ENCODE results near the gene MDFIC2. TPM values are rescaled to one million over a fixed set of nuclear protein-coding genes. Genes with fewer than 3 reads are reported as not detected.
"Not testable (repeated sequence)": the region's sequence is repeated elsewhere in the genome, so short reads cannot be mapped to it uniquely, and the experiment has no call there.

MDFIC2 gene
- total RNA-seq, 4 donors from 2014 or later, result not detected

GRCh38 chr3:70308760-70309159, 3.7 kb downstream of the MDFIC2 start:
- Histone ChIP-seq H3K36me3 (no peaks in the 10 kb centered on the region), H3K9me3 (no peaks in the 10 kb centered on the region), H3K4me3 (replicated peaks in 1 of 3) (no peak overlapping the region), H3K27me3 (no peaks in the 10 kb centered on the region), H3K27ac (no peak overlapping the region), H3K4me1 (no peaks in the 10 kb centered on the region)
- intact Hi-C loops (cut with DNase I), result no loop called here
- WGBS, 2 donors, result 63 to 67% methylated on average over 3 of the region's 3 CpGs
- TF ChIP-seq CTCF (IDR thresholded peaks at IDR 0.05) (peak in 4 of 6 experiments; percentile 32 to 58 (median 42)), POLR2A (IDR thresholded peaks at IDR 0.05) (no peak)
- peak; percentile 39 to 49 for DNase-seq

GRCh38 chr3:70306736-70307135, 5.7 kb downstream of the MDFIC2 start:
- no peaks in the 10 kb centered on the region for H3K9me3 ChIP-seq
- H3K4me1 ChIP-seq, result no peaks in the 10 kb centered on the region
- H3K27me3 ChIP-seq, result no peaks in the 10 kb centered on the region
- H3K36me3 ChIP-seq, result no peaks in the 10 kb centered on the region
- no peak overlapping the region for H3K4me3 ChIP-seq (replicated peaks in 1 of 3)
- TF ChIP-seq CTCF (IDR thresholded peaks at IDR 0.05) (no peak), POLR2A (IDR thresholded peaks at IDR 0.05) (no peak)
- no peak overlapping the region for H3K27ac ChIP-seq
- no peak for DNase-seq
- intact Hi-C loops (cut with DNase I), result no loop called here

GRCh38 chr3:70298385-70298784, 14.1 kb downstream of the MDFIC2 start:
- no peak overlapping the region for H3K4me3 ChIP-seq (replicated peaks in 1 of 3)
- no peaks in the 10 kb centered on the region for H3K27me3 ChIP-seq
- no peaks in the 10 kb centered on the region for H3K9me3 ChIP-seq
- no peak overlapping the region for H3K27ac ChIP-seq
- intact Hi-C loops (cut with DNase I), result no loop called here
- H3K36me3 ChIP-seq, result no peaks in the 10 kb centered on the region
- WGBS, 2 donors, result 73 to 76% methylated on average over 3 of the region's 3 CpGs
- TF ChIP-seq POLR2A (IDR thresholded peaks at IDR 0.05), result no peak
- TF ChIP-seq CTCF (IDR thresholded peaks at IDR 0.05), result no peak
- DNase-seq, result no peak
- H3K4me1 ChIP-seq, result no peaks in the 10 kb centered on the region

- Histone ChIP-seq H3K4me3 (replicated peaks in 1 of 3) (no peak overlapping the region), H3K27me3 (no peaks in the 10 kb centered on the region), H3K9me3 (no peaks in the 10 kb centered on the region), H3K36me3 (no peaks in the 10 kb centered on the region), H3K4me1 (no peaks in the 10 kb centered on the region), H3K27ac (no peak overlapping the region)
- intact Hi-C loops (cut with DNase I), result no loop called here
- DNase-seq, result no peak
- no peak for TF ChIP-seq CTCF (IDR thresholded peaks at IDR 0.05)
- TF ChIP-seq POLR2A (IDR thresholded peaks at IDR 0.05), result no peak
- 97 to 98% methylated on average over 2 of the region's 2 CpGs for WGBS, 2 donors
Observed at GRCh38 chr3:70291097-70291482, 21.3 kb downstream of the MDFIC2 start.

- H3K27ac ChIP-seq; H3K4me1 ChIP-seq; intact Hi-C loops (cut with DNase I); H3K36me3 ChIP-seq; H3K27me3 ChIP-seq; H3K4me3 ChIP-seq (replicated peaks in 1 of 3); DNase-seq; H3K9me3 ChIP-seq: not testable (repeated sequence)
- 94 to 95% methylated on average over 30 to 32 of the region's 32 CpGs for WGBS, 2 donors
Observed at GRCh38 chr3:70290431-70291096, 21.9 kb downstream of the MDFIC2 start.
